ENCODE data around the gene GNA12.

GNA12 gene

DNA sequence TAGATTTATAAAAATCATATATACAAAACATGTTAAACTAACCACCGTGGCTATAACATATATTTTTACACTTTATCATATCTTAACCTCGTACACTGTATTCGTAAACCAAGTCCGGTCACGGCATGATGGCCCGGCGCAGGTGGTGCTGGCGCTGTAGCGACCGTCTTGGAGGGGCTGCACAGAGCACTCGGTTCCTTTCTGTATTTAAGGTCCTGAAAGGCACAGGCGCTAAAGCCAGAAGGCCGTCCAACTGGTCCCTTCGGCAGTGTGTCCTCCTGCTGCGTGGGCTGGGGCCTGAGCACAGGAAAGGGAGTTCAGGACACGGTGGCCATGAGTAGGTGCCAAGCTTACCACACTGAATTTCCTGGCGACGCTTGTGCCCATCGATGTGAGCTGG lies 122.3 kb downstream of the GNA12 start:
- peaks cover 14% of the 10 kb centered on the region for H3K4me1 Mint-ChIP-seq
- H3K27ac Mint-ChIP-seq, result no peak overlapping the region
- no peaks in the 10 kb centered on the region for H3K27me3 Mint-ChIP-seq
- peaks cover 2% of the 10 kb centered on the region for H3K36me3 Mint-ChIP-seq
- no peaks in the 10 kb centered on the region for H3K9me3 Mint-ChIP-seq
- no peak for DNase-seq (ENCODE audit: low spot score in 2 of 2)
- H3K4me3 Mint-ChIP-seq, result no peak overlapping the region
- ATAC-seq (ENCODE audit: low read depth), result no peak

DNA sequence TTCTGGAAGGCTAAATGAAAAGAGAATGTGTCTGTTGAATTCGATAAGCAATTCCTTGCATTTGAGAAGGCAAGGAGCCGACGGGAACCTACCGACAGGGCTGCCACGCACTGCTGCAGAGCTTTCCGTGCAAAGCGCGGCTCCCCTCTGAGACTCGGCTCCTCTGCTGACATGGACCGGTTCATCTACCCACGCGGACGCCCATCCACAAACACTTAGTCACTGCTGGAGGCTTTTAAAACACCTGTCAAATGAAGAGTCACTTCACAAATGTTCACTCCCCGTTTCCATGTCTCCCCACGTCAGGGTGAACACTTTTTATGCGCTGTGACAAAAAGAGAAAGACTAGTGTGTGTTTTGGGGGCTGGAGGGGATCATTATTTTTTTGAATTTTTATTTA lies 124.1 kb downstream of the GNA12 start:
- peaks cover 28% of the 10 kb centered on the region for H3K4me1 Mint-ChIP-seq
- peak overlapping the region; percentile 35 for H3K27ac Mint-ChIP-seq
- DNase-seq (ENCODE audit: low spot score in 2 of 2) (no peak), ATAC-seq (ENCODE audit: low read depth) (no peak)
- no peaks in the 10 kb centered on the region for H3K27me3 Mint-ChIP-seq
- peaks cover 4% of the 10 kb centered on the region for H3K36me3 Mint-ChIP-seq
- H3K4me3 Mint-ChIP-seq, result no peak overlapping the region
- H3K9me3 Mint-ChIP-seq, result no peaks in the 10 kb centered on the region

DNA sequence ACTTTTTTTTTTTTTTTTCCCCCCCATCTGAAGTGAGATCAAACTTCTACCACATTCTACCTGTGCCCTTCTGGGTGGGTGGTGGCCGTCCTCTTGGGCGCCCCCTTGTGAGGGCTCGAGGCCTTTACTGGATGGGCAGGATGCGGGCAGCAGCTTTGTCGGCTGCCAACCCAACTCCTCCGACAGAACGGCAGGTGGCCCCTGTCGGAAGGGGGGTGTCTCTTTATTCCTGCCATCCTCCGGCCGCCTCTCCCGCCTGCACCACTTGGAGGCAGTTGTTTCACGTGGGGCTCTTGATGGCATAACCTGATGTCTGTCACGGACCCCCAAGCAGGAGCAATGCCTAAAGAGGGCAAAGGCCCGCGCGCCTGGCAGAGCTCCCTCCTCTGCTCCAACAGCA lies 125.1 kb downstream of the GNA12 start:
- ATAC-seq (ENCODE audit: low read depth) (peak; percentile 51), DNase-seq (ENCODE audit: low spot score in 2 of 2) (peak; percentile 59 to 71)
- H3K4me1 Mint-ChIP-seq, result peaks cover 33% of the 10 kb centered on the region
- no peaks in the 10 kb centered on the region for H3K27me3 Mint-ChIP-seq
- no peak overlapping the region for H3K4me3 Mint-ChIP-seq
- peaks cover 9% of the 10 kb centered on the region for H3K36me3 Mint-ChIP-seq
- H3K9me3 Mint-ChIP-seq, result no peaks in the 10 kb centered on the region
- H3K27ac Mint-ChIP-seq, result no peak overlapping the region

DNA sequence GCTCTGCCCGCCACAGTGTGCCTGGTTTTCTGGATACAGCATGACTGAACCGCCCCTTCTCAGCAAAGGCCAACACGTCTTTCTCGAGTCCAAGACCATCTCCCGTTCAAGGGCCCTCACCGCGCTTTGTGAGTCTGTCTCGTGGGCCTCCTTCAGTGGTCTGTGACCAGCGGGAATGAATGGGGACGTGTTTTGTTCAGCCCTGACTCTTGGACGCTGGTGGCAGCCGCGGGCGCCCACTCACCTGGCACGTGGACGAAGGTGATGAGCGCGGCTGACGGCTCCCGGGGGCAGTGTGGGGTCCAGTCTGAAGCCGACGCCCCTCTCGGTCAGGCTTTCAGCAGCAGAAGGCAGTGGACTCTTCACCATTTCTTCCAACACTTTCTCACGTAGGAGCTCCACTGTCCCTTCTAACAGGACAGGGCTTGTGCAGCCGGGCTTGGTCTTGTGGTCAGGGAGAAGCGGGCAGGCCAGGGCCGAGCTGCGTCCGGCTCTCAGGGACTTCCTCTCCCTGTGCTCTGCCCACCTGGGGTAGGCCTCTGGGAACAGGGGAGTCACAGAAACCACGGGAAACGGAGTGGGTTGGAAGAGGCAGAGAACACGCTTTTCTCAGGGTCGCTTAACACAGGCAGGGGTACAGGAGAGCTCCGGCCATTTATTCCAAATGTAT lies 125.7 kb downstream of the GNA12 start:
- no peak for ATAC-seq (ENCODE audit: low read depth)
- H3K36me3 Mint-ChIP-seq, result peaks cover 14% of the 10 kb centered on the region
- no peaks in the 10 kb centered on the region for H3K9me3 Mint-ChIP-seq
- H3K27me3 Mint-ChIP-seq, result no peaks in the 10 kb centered on the region
- no peak overlapping the region for H3K4me3 Mint-ChIP-seq
- DNase-seq (ENCODE audit: low spot score in 2 of 2), result no peak
- H3K27ac Mint-ChIP-seq, result no peak overlapping the region
- H3K4me1 Mint-ChIP-seq, result peaks cover 33% of the 10 kb centered on the region

DNA sequence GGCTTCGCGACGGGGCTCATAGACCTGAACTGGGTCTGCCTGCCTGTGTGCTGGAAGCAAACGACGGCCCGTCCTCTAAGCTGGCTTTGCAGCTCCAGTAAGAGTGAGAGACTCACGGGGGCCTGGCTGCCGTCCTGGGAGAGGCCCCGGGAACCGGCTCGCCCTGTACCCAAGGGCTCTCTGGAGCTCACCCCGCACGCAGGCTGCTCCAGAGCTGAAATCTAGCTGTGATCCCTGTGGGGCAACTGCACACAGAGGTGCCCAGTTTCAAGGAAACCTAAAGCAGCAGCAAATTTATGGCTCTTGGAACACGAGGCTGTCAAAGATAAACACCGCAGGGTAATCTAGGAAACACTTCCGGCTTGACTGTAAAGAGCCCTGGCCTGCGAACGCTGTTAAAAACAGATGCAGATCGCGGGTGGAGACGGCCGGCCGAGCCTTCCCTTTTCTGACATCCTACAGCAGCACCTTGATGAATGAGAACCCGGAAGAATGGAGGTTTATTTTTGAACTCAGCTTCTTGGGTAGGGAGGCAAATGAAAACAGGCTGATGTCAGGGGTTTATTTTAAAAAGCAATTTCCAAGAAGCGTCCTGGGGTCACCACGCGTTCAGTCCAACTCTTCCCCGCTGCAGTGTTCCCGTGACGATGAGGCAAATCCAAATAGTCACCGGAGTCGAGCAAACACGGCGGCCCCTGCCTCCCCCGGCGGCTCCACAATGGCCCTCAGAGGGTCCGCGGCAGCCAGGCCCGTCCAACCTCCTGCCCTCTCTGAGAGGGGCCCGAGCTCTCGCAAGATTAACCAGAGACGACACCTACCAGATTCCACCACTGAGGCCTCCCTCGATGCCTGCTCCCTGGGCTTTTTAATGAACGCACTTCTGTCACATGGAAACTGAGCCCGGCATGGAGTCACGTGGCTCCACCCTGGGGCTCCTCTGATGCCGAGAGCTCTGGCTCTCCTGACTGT lies 126.5 kb downstream of the GNA12 start:
- Mint-ChIP-seq H3K9me3 (no peaks in the 10 kb centered on the region), H3K27me3 (no peaks in the 10 kb centered on the region), H3K4me3 (no peak overlapping the region), H3K4me1 (peaks cover 33% of the 10 kb centered on the region), H3K36me3 (peaks cover 14% of the 10 kb centered on the region), H3K27ac (no peak overlapping the region)
- DNase-seq (ENCODE audit: low spot score in 2 of 2) (no peak), ATAC-seq (ENCODE audit: low read depth) (peak; percentile 32)

DNA sequence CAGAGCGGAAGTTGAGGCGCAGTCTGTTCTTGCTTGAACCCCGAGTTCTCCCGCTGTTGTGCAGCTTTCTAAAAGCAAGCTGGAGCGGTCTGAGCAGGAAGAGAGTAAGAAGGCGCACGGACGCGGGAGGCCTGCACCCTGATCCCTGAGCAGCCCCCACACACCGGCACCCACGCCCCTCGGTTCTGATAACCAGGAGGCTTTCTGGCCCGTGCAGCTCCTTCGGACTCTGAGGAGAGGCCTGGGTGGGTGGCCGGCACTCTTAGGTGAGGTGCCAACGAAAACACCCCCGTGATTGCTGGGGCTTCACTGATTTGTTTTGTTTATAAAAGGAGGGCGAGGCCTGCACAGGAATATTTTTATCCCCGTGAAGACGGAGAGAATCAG lies 127.2 kb downstream of the GNA12 start:
- H3K27me3 Mint-ChIP-seq, result no peaks in the 10 kb centered on the region
- peak overlapping the region; percentile 17 for H3K4me3 Mint-ChIP-seq
- no peaks in the 10 kb centered on the region for H3K9me3 Mint-ChIP-seq
- peaks cover 16% of the 10 kb centered on the region for H3K36me3 Mint-ChIP-seq
- DNase-seq (ENCODE audit: low spot score in 2 of 2), result no peak
- no peak for ATAC-seq (ENCODE audit: low read depth)
- H3K27ac Mint-ChIP-seq, result peak overlapping the region; percentile 72
- peaks cover 35% of the 10 kb centered on the region for H3K4me1 Mint-ChIP-seq

DNA sequence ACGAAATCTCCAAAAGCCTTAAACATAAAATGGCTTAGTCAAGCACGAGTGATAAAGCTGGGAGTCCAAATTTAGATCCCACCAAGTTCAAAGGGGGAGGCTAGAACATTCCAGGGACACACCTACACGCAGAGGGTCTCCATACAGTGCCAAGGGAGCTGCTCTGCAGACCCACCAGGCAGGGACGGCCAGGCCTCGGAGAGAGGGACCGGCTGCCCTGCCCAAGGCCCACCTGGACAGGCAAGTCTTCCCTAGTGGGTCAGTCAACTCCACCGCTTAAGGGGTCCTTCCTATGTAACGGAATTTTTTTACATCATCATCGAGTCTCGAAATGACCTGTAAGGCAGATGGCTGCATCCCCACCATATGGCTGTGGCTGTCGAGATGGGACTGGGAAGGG lies 127.6 kb downstream of the GNA12 start:
- Mint-ChIP-seq H3K27me3 (no peaks in the 10 kb centered on the region), H3K9me3 (no peaks in the 10 kb centered on the region), H3K4me3 (peak overlapping the region; percentile 17), H3K36me3 (peaks cover 16% of the 10 kb centered on the region), H3K4me1 (peaks cover 35% of the 10 kb centered on the region), H3K27ac (peak overlapping the region; percentile 72)
- ATAC-seq (ENCODE audit: low read depth) (no peak), DNase-seq (ENCODE audit: low spot score in 2 of 2) (no peak)

DNA sequence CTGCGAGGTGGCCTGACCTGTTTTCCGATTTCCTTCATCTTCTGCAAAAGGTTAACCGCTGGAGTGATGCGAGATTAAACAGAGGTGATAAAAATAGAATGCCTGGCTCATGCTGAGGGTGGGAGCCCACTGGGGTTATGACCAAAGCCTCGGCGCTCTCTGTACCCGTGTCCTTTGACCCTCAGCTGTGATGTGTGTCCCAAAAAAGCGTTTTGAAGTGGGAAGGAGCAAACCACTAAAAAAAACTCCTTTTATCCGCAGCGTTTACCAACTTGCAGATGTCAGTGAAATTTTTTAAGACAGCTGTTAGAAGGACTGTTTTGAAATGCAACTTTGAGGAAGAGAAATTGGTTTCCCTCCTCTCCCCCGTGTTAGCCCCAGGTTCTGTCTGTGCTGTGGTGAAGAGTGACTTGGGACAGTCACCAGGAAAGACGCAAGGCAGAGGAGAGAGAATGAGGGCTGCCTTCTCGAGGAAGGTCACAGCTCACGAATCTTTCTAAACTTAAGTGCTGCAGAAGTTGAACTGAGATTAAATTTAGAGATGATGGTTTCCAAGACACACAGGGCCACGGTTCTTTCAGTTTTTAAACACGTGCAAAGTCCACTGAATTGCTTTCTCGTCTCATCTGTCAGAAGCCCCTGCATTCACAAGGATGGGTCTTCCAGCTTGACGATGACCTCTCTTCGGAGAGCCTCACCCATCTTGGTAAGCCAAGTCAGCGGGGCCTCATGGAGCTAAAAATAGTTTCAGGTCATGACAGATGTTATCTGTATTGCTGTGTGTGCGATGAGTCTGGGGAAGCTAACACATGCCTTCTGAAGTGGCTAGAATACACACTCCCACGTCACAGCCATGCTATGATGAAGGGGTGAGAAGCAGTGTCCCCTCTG lies 128.5 kb downstream of the GNA12 start:
- no peaks in the 10 kb centered on the region for H3K9me3 Mint-ChIP-seq
- H3K4me3 Mint-ChIP-seq, result peak overlapping the region; percentile 54
- no peak for DNase-seq (ENCODE audit: low spot score in 2 of 2)
- H3K27ac Mint-ChIP-seq, result peak overlapping the region; percentile 88
- peak; percentile 31 for ATAC-seq (ENCODE audit: low read depth)
- H3K27me3 Mint-ChIP-seq, result no peaks in the 10 kb centered on the region
- peaks cover 39% of the 10 kb centered on the region for H3K4me1 Mint-ChIP-seq
- H3K36me3 Mint-ChIP-seq, result peaks cover 13% of the 10 kb centered on the region

DNA sequence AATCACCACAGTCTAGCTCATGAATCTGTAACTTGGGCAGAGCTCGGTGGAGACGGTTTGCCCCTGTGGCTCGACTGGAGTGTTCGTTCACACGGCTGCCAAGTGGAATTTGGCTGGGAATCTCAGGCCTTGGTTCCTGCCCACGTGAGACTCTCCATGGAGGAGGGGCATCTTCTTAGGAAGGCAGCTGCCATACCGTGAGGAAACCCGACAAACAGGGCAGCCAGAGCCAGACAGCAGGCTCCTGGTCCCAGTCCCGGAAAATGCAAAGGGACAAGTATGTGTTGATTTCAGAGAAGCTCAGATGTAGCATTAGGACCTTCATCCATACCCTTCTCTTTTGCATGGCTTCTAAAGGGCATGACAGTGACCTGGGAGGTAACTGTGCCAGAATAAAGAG lies 129.5 kb downstream of the GNA12 start:
- H3K4me3 Mint-ChIP-seq, result no peak overlapping the region
- H3K27me3 Mint-ChIP-seq, result no peaks in the 10 kb centered on the region
- no peak for ATAC-seq (ENCODE audit: low read depth)
- H3K4me1 Mint-ChIP-seq, result peaks cover 48% of the 10 kb centered on the region
- DNase-seq (ENCODE audit: low spot score in 2 of 2), result no peak
- H3K27ac Mint-ChIP-seq, result peak overlapping the region; percentile 88
- H3K9me3 Mint-ChIP-seq, result no peaks in the 10 kb centered on the region
- H3K36me3 Mint-ChIP-seq, result peaks cover 13% of the 10 kb centered on the region

DNA sequence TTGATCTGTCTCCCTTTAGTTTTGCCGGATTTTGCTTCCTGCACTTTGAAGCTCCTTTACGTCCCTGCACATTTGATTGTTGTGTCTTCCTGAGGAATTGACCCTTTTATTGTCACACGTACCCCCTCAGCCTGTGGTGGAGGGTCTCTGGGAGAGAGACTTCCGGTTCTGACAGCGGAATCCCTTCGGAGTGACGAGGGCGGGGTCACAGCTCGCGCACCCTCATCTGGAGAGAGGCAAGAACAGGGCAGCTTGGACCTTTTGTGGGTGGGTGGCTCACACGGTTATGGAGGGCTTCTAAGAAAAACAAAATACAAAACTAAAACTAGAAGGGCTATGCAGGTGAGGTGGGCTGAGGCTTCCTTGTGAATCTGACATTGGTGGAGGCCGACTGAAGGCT lies 130.1 kb downstream of the GNA12 start:
- Mint-ChIP-seq H3K27ac (peak overlapping the region; percentile 68), H3K27me3 (no peaks in the 10 kb centered on the region), H3K36me3 (peaks cover 13% of the 10 kb centered on the region), H3K4me3 (no peak overlapping the region), H3K4me1 (peaks cover 51% of the 10 kb centered on the region), H3K9me3 (no peaks in the 10 kb centered on the region)
- ATAC-seq (ENCODE audit: low read depth) (no peak), DNase-seq (ENCODE audit: low spot score in 2 of 2) (no peak)

DNA sequence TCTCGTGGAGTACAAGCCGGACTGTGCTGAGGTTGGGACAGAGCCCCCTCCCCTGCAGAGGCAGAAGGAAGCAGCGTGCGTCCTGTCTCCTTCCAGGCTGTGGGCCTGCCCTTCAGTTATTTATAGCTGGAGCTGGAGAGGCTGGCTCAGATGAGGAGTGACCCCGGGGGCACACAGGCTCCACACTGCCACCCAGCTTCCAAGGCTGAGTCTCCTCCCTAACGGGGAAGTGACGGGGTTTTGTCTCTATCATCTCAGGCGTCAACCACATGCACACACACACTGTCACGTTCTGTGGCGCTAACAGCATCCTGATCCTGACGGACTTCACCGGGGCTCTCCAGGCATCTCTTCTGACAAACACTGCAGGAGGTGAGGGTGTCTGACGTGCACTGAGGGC lies 130.7 kb downstream of the GNA12 start:
- H3K27me3 Mint-ChIP-seq, result no peaks in the 10 kb centered on the region
- H3K27ac Mint-ChIP-seq, result peak overlapping the region; percentile 68
- H3K9me3 Mint-ChIP-seq, result no peaks in the 10 kb centered on the region
- ATAC-seq (ENCODE audit: low read depth) (no peak), DNase-seq (ENCODE audit: low spot score in 2 of 2) (no peak)
- H3K4me3 Mint-ChIP-seq, result no peak overlapping the region
- peaks cover 46% of the 10 kb centered on the region for H3K4me1 Mint-ChIP-seq
- H3K36me3 Mint-ChIP-seq, result peaks cover 13% of the 10 kb centered on the region

DNA sequence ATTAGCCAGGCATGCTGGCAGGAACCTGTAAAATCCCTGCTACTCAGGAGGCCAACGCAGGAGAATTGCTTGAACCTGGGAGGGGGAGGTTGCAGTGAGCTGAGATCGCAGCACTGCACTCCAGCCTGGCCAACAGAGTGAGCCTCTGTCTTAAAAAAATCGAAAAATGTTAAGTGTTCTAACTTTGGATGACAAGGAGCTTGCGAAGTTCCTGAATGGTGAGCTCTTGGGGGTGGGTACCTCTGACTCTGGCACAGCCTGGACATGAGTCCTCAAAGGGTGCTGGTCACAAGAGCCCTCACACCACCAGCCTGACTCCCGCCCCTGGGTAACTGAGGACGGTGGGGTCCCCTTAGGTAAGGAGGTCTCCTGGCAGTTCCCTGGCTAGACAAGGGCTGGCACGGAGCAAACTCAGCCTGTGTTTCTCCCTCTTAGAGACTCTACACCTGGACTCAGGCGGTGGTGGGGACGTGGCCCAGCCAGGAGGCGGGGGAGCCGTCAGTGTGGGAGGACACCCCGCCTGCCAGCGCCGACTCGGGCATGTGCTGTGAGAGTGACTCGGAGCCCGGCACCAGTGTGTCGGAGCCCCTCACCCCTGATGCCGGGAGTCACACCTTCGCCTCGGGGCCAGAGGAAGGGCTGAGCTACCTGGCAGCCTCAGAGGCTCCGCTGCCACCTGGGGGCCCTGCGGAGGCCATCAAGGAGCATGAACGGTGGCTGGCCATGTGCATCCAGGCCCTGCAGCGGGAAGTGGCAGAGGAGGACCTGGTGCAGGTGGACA lies 132.0 kb downstream of the GNA12 start:
- Mint-ChIP-seq H3K4me1 (peaks cover 41% of the 10 kb centered on the region), H3K27ac (peak overlapping the region; percentile 38), H3K27me3 (no peaks in the 10 kb centered on the region), H3K9me3 (no peaks in the 10 kb centered on the region), H3K4me3 (no peak overlapping the region), H3K36me3 (peaks cover 13% of the 10 kb centered on the region)
- DNase-seq (ENCODE audit: low spot score in 2 of 2), result no peak
- no peak for ATAC-seq (ENCODE audit: low read depth)

DNA sequence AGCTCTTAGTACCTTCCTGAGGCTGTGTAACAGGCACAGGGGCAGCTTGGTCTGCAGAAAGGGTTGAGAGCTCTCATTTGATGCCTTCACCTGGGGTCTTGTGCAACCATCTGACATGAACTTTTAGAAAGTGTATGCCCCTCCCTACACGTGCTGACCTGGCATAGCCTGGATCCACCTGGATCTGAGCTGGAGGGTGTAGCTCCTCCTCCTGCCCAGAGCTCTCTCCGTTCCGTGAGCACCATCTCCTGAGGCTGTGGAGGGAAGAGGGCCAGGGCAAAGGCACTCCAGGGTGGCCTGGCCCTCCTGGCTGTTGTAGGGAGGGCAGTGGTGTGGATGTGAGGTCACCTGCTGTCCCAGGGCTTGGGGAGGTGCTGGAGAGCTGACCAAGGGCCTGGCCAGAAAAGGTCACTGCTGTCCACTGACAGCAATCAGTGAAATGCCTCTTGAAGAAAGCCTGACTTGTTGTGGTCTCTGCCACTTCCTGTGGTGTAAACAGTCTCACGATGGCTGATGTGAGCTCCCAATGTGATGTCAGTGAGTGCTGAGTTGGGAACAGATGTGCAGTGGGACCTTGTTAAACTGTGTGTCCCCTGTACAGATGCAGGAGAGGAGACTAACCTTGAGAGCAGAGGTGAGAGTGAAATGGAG lies 133.1 kb downstream of the GNA12 start:
- Mint-ChIP-seq H3K27ac (peak overlapping the region; percentile 98), H3K27me3 (no peaks in the 10 kb centered on the region), H3K4me1 (peaks cover 36% of the 10 kb centered on the region), H3K36me3 (peaks cover 11% of the 10 kb centered on the region), H3K9me3 (no peaks in the 10 kb centered on the region), H3K4me3 (peak overlapping the region; percentile 90)
- ATAC-seq (ENCODE audit: low read depth), result peak; percentile 15
- no peak for DNase-seq (ENCODE audit: low spot score in 2 of 2)
